CD4-positive, CD25-positive, alpha-beta regulatory T cell (primary cell): ENCODE results near the gene ISM2. TPM values are rescaled to one million over a fixed set of nuclear protein-coding genes. Genes with fewer than 3 reads are reported as not detected.
"Not testable (repeated sequence)": the region's sequence is repeated elsewhere in the genome, so short reads cannot be mapped to it uniquely, and the experiment has no call there.

Source experiments
- ATAC-seq, 2 donors: fragments of 150-1000 bp; cut with Tn5 transposase; one replicate each; pipeline ENCODE4 v1.10.0; 2021; ENCODE audit warnings: low read depth in 2 of 2, moderate number of reproducible peaks in 2 of 2, moderate library complexity in 1 of 2
- DNase-seq, 3 donors: peaks; one replicate each; pipeline versions ENCODE4 v3.0.0 to v3.0.0-alpha.2; 2012 to 2022; ENCODE audit warnings: mixed read lengths in 1 of 3
- H3K27ac ChIP-seq: one replicate; pipeline ENCODE4 v1.7.0; 2013; ENCODE audit warnings: mild to moderate bottlenecking, low read length; ENCODE audit not compliant: insufficient read depth, poor library complexity, severe bottlenecking
- H3K27me3 ChIP-seq: one replicate; pipeline ENCODE4 v1.7.0; 2013; ENCODE audit warnings: low read length; ENCODE audit not compliant: control insufficient read depth, insufficient read depth
- H3K36me3 ChIP-seq: one replicate; pipeline ENCODE4 v1.7.0; 2013; ENCODE audit warnings: mild to moderate bottlenecking, low read length, moderate library complexity; ENCODE audit not compliant: control insufficient read depth, insufficient read depth
- H3K4me1 ChIP-seq: 2 replicates; pipeline ENCODE4 v1.7.0; 2013; ENCODE audit warnings: mild to moderate bottlenecking, low read length; ENCODE audit not compliant: insufficient read depth, control insufficient read depth, poor library complexity, severe bottlenecking
- H3K4me3 ChIP-seq: one replicate; pipeline ENCODE4 v1.7.0; 2013; ENCODE audit warnings: low read depth, mild to moderate bottlenecking, low read length, moderate library complexity
- H3K9me3 ChIP-seq, 2 experiments: 1 replicate in 1 of 2; 2 replicates in 1 of 2; pipeline ENCODE4 v1.7.0; 2013; ENCODE audit warnings: low read length in 2 of 2, mild to moderate bottlenecking in 1 of 2, moderate library complexity in 1 of 2; ENCODE audit not compliant: control insufficient read depth in 2 of 2
- H3K27ac Mint-ChIP-seq, 3 donors: one replicate each; pipeline ENCODE4 v1.8.0; 2020 to 2022; ENCODE audit warnings: mild to moderate bottlenecking in 3 of 3, mixed read lengths in 3 of 3, moderate library complexity in 2 of 3
- H3K27me3 Mint-ChIP-seq: one replicate; pipeline ENCODE4 v1.8.0; 2022; ENCODE audit warnings: mild to moderate bottlenecking, mixed read lengths
- H3K36me3 Mint-ChIP-seq: one replicate; pipeline ENCODE4 v1.8.0; 2020; ENCODE audit warnings: mixed read lengths
- H3K4me1 Mint-ChIP-seq, 4 donors: one replicate each; pipeline ENCODE4 v1.8.0; 2020 to 2022; ENCODE audit warnings: mixed read lengths in 4 of 4, mild to moderate bottlenecking in 1 of 4
- H3K4me3 Mint-ChIP-seq, 4 donors: one replicate each; pipeline ENCODE4 v1.8.0; 2020 to 2022; ENCODE audit warnings: mild to moderate bottlenecking in 4 of 4, mixed read lengths in 4 of 4, moderate library complexity in 3 of 4
- H3K9me3 Mint-ChIP-seq, 7 donors: one replicate each; pipeline ENCODE4 v1.8.0; 2020 to 2022; ENCODE audit warnings: mixed read lengths in 7 of 7, mild to moderate bottlenecking in 3 of 7, moderate library complexity in 2 of 7
- polyA plus RNA-seq, 4 donors: library from polyadenylated mRNA; unstranded; fragments of 300-500 nt; fragmentation: Illumina TruSeq; gene quantifications; one replicate each; pipeline ENCODE4 v1.2.3, GENCODE V29; 2021
- total RNA-seq: library from RNA; stranded (reverse); gene quantifications from one replicate; pipeline ENCODE4 v1.2.3, GENCODE V29; 2022

The ISM2 gene
- total RNA-seq: not detected
- polyA plus RNA-seq: not detected

DNA sequence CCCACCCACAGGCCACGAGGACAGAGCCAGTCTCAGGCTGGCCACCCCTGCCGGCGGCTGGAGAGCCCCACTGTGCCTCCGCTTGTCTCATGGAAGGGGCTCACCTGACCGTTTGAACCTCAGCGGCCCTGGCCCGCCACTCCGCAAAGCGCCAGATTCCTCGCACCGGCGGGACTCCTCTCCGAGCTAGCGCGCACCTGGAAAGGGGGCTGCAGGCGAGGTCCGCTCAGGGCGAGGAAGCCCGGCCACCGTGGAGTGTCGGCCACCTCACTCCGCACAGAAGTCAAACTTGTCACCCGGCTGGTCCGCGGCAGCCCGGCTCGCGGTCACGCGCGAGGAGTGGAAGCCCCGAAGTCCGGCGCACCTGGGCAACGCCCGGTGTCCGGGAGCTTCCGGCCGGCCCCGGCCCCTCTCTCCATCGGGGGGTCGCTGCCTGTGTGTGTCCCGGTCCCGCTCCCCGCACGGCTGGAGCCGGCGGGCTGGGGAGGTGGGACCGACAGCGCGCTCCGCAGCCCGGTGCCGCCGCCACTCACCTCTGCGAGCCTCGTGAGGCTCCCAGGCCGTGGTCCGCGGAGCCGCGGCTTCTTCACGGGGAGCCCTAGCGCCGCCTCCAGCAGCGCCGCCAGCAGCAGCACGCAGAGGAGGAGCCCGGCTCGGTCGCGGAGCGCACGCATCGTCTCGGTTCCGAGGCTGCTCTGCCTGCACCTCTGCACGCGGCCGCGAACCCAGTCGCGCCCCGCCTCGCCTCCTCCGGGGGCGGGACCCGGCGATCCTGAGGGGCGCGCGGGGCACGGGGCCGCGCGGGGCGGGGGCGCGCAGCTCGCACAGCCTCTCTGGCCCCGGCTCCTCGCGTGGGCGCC is at the start of gene ISM2:
ISM2 (minus strand) TSS at position 697 of the 860 bp plus-strand sequence; CDS start at position 674, 23 bp downstream.
- H3K27me3 ChIP-seq: peaks cover 5% of the 10 kb centered on the region
- peak; percentile 52 to 64 for ATAC-seq
- Mint-ChIP-seq H3K4me3 (peak within 1 kb of the TSS; percentile 43 to 83 (median 80)), H3K27ac (no peak within 1 kb of the TSS), H3K27me3 (peaks cover 54% of the 10 kb centered on the region), H3K4me1 (peaks cover 0 to 7% (median 3%) of the 10 kb centered on the region in 4 donors), H3K36me3 (no peaks in the 10 kb centered on the region), H3K9me3 (peaks cover 0 to 5% (median 3%) of the 10 kb centered on the region in 7 donors)
- DNase-seq: peak in 1 of 3 donors; percentile 50
- H3K36me3 ChIP-seq: no peaks in the 10 kb centered on the region
- peaks cover 13% of the 10 kb centered on the region for H3K4me1 ChIP-seq
- no peak within 1 kb of the TSS for H3K27ac ChIP-seq
- H3K4me3 ChIP-seq: no peak within 1 kb of the TSS
- H3K9me3 ChIP-seq: peaks cover 0 to 3% of the 10 kb centered on the region in 2 experiments

DNA sequence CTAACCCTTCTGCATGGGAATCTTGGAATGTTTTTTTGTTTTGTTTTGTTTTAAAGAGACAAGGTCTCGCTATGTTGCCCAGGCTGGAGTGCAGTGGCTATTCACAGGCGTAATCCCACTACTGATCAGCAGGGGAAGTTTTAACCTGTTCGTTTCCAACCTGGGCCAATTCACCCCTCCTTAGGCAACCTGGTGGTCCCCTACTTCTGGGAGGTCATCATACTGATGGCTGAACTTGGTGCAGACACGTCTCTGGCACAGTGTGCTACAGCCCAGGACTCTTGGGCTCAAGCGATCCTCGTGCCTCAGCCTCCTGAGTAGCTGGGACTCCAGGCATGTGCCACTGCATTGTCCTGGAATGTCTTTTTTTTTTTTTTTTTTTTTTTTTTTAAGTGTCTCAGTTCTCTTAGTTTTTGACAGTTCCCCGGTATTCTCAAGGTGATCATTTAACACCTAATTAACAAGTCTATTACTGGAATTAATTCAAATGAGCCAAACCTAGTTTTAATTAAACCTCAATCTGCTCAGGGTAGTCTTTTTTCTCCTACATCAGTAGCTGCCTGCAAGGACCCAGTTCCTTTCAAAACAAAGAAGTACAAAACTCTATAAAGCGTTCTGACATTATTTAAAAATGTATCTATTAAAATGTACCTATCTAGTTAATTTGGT is 49.0 kb upstream of the ISM2 start:
- DNase-seq (no peak), ATAC-seq (no peak)
- Histone ChIP-seq H3K36me3 (peaks cover 46% of the 10 kb centered on the region), H3K27ac (no peak overlapping the region), H3K27me3 (no peaks in the 10 kb centered on the region), H3K9me3 (no peaks in the 10 kb centered on the region), H3K4me3 (no peak overlapping the region), H3K4me1 (peaks cover 2% of the 10 kb centered on the region)
- peaks cover 0 to 7% (median 0%) of the 10 kb centered on the region in 4 donors for H3K4me1 Mint-ChIP-seq
- no peak overlapping the region for H3K27ac Mint-ChIP-seq
- no peak overlapping the region for H3K4me3 Mint-ChIP-seq
- H3K9me3 Mint-ChIP-seq: no peaks in the 10 kb centered on the region
- H3K36me3 Mint-ChIP-seq: peaks cover 36% of the 10 kb centered on the region
- no peaks in the 10 kb centered on the region for H3K27me3 Mint-ChIP-seq

DNA sequence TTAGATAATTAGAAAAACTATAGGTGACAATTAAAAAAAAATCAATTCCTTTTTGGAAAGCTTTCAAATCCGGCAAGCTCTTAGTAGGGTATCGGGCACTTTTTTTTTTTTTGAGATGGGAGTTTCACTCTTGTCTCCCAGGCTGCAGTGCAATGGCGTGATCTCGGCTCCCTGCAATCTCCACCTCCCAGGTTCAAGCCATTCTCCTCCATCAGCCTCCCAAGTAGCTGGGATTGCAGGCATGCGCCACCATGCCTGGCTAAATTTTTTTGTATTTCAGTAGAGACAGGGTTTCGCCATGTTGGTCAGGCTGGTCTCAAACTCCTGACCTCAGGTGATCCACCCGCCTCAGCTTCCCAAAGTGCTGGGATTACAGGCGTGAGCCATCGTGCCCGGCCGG is 46.6 kb upstream of the ISM2 start:
- H3K27ac ChIP-seq, H3K4me1 ChIP-seq, H3K4me3 Mint-ChIP-seq, ATAC-seq, H3K27me3 Mint-ChIP-seq, H3K4me3 ChIP-seq, H3K9me3 ChIP-seq, H3K9me3 Mint-ChIP-seq, DNase-seq, H3K27me3 ChIP-seq, H3K4me1 Mint-ChIP-seq, H3K27ac Mint-ChIP-seq: not testable (repeated sequence)
- peaks cover 25% of the 10 kb centered on the region for H3K36me3 Mint-ChIP-seq
- H3K36me3 ChIP-seq: peaks cover 31% of the 10 kb centered on the region

DNA sequence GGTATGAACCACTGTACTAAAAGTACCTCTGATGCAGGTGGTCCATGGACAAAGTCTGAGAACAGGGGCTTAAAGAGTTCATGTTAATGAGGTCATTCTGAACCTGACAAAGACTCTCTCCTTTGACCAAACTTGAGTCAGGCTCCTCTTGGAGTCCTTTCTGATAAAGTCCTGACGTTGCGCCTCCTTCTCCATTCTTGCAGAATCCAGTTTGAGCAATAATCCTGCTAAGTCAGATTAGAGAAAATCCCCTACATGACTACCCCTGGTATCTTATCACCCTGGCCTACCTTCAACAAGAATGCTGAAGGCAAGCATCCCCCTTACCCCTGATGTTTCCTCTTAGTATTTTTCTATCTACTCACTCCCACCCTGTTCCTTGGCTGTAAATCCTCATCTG is 46.0 kb upstream of the ISM2 start:
- peaks cover 29% of the 10 kb centered on the region for H3K36me3 ChIP-seq
- Mint-ChIP-seq H3K9me3 (no peaks in the 10 kb centered on the region), H3K27me3 (no peaks in the 10 kb centered on the region)

DNA sequence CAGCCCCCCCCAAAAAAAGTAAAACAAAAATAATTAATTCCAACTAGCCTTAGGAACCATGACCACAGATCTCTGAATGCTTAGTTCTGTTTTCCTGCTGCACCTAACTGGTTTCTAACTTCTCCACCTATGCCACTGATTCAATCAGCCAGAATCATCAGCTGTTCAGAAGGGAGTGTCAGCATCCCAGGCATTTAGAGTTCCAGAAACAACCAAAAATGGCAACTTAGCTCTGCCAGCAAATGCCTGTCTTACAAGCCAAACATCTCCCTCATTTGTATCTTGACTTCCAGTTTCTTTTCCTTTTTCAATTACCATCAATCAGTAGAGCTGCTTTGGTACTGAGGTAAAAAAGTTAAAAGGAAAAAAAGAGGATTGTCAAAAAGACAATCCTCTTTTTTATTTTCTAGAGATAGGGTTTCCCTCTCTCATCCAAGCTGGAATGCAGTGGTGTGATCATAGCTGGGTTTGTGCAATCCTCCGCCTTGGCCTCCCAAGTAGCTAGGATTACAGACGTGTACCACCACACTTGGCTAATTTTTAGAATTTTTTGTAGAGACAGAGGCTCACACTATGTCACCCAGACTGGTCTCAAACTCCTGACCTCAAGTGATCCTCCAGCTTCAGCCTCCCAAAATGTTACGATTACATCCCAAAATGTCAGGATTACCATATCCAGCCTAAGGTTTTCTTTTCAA is 45.2 kb upstream of the ISM2 start:
- peaks cover 0 to 5% (median 0%) of the 10 kb centered on the region in 4 donors for H3K4me1 Mint-ChIP-seq
- H3K9me3 Mint-ChIP-seq: no peaks in the 10 kb centered on the region
- Histone ChIP-seq H3K27ac (no peak overlapping the region), H3K4me1 (peaks cover 2% of the 10 kb centered on the region), H3K4me3 (no peak overlapping the region), H3K27me3 (no peaks in the 10 kb centered on the region), H3K36me3 (peaks cover 21% of the 10 kb centered on the region), H3K9me3 (no peaks in the 10 kb centered on the region)
- no peaks in the 10 kb centered on the region for H3K27me3 Mint-ChIP-seq
- no peak for DNase-seq
- peak overlapping the region in 2 of 3 donors; percentile 10 to 20 for H3K27ac Mint-ChIP-seq
- H3K4me3 Mint-ChIP-seq: no peak overlapping the region
- no peak for ATAC-seq
- H3K36me3 Mint-ChIP-seq: peaks cover 16% of the 10 kb centered on the region

More for the DNA sequence above, 46.0 kb upstream of the ISM2 start:
- peaks cover 0 to 5% (median 0%) of the 10 kb centered on the region in 4 donors for H3K4me1 Mint-ChIP-seq
- DNase-seq: no peak
- ATAC-seq: no peak
- Histone ChIP-seq H3K27ac (no peak overlapping the region), H3K27me3 (no peaks in the 10 kb centered on the region), H3K4me3 (no peak overlapping the region), H3K9me3 (no peaks in the 10 kb centered on the region), H3K4me1 (peaks cover 2% of the 10 kb centered on the region)
- H3K36me3 Mint-ChIP-seq: peaks cover 20% of the 10 kb centered on the region
- no peak overlapping the region for H3K4me3 Mint-ChIP-seq
- no peak overlapping the region for H3K27ac Mint-ChIP-seq

DNA sequence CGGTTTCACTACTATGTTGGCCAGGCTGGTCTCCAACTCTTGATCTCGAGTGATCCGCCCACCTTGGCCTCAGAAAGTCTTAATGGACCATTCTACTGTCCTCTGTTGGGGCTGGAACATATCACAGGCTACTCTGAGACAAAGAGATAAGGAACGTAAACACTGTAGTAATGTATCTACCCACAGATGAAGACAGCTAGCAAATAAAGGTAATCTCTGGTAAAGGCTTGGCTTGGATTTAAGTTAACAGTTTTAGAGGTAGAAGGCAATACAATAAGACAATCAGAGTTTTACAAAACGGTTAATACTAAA is 44.6 kb upstream of the ISM2 start:
- no peaks in the 10 kb centered on the region for H3K27me3 Mint-ChIP-seq
- DNase-seq (no peak), ATAC-seq (no peak)
- H3K27ac ChIP-seq: no peak overlapping the region
- H3K36me3 ChIP-seq: peaks cover 15% of the 10 kb centered on the region
- no peak overlapping the region for H3K4me3 Mint-ChIP-seq
- H3K27me3 ChIP-seq: no peaks in the 10 kb centered on the region
- H3K9me3 Mint-ChIP-seq: no peaks in the 10 kb centered on the region
- H3K4me1 Mint-ChIP-seq: peaks cover 0 to 5% (median 0%) of the 10 kb centered on the region in 4 donors
- no peaks in the 10 kb centered on the region for H3K9me3 ChIP-seq
- H3K36me3 Mint-ChIP-seq: peaks cover 12% of the 10 kb centered on the region
- H3K27ac Mint-ChIP-seq: peak overlapping the region in 2 of 3 donors; percentile 10 to 20
- H3K4me3 ChIP-seq: no peak overlapping the region
- peaks cover 2% of the 10 kb centered on the region for H3K4me1 ChIP-seq

DNA sequence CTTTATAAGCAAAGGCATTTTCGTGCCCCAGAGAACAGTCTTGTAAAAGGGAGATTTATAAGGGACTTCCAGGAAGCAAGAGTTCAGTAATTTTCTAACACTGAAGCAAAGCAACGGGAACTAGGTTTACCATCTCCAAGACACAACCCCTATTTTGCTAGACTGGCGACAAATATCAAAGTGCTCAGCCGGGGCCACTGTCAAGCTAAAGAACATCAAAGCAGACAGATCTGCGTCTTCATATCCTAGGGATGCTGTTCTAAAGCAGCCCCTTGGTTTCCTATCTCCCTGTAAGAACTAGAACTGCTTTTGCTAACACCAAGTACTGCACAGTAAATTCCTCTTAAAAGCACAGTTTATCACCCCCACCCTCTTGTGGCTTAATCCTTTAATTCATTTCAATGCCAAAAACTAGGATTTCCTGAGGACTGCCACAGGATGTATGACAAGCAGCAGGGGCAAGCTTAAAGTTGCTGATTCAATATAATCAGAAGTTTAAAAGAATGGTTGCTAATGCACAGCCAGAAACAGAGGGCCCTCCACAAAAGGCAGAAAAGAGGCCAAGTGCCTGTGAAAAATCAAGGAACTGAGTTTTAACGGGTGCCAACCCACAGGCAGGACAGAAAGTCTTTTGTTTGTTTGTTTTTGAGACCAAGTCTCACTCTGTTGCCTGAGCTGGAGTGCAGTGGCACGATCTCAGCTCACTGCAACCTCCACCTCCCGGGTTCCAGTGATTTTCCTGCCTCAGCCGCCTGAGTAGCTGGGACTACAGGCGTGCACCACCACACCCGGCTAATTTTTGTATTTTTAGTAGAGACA is 44.0 kb upstream of the ISM2 start:
- H3K4me1 ChIP-seq: peaks cover 2% of the 10 kb centered on the region
- no peak overlapping the region for H3K4me3 ChIP-seq
- Mint-ChIP-seq H3K4me1 (peaks cover 0 to 5% (median 0%) of the 10 kb centered on the region in 4 donors), H3K36me3 (peaks cover 12% of the 10 kb centered on the region), H3K4me3 (no peak overlapping the region), H3K27me3 (no peaks in the 10 kb centered on the region), H3K27ac (peak overlapping the region in 1 of 3 donors; percentile 20), H3K9me3 (no peaks in the 10 kb centered on the region)
- peaks cover 15% of the 10 kb centered on the region for H3K36me3 ChIP-seq
- H3K27me3 ChIP-seq: no peaks in the 10 kb centered on the region
- no peak overlapping the region for H3K27ac ChIP-seq
- no peak for ATAC-seq
- no peaks in the 10 kb centered on the region for H3K9me3 ChIP-seq
- DNase-seq: no peak
